Endometrium (tissue), 2 donors: Measurements from ENCODE around the gene SYNE4.

Experiments
- FAIRE-seq: peaks from 2 replicates; lab custom pipeline; 2012; peaks lifted over from hg19 to GRCh38; lab: Jason Lieb, UNC
- donor health status: control.
- donor health status: control.

Gene SYNE4

GRCh38 chr19:36025541-36025940 is 16.9 kb upstream of the SYNE4 start:
- no peak for FAIRE-seq

- no peak for FAIRE-seq
Observed at GRCh38 chr19:36023432-36023831, 14.8 kb upstream of the SYNE4 start.

- no peak for FAIRE-seq
Observed at GRCh38 chr19:36019061-36019670, 10.6 kb upstream of the SYNE4 start.

GRCh38 chr19:36014012-36014924 is 5.7 kb upstream of the SYNE4 start, which contains the start of gene ALKBH6:
ALKBH6 (minus strand) TSS chr19:36014213; CDS start chr19:36013397, 816 bp downstream.
- peak; percentile 100 for FAIRE-seq

GRCh38 chr19:36013280-36014011 is 4.8 kb upstream of the SYNE4 start:
- FAIRE-seq, result no peak

- FAIRE-seq, result no peak
Observed at GRCh38 chr19:36010402-36010801, 1.8 kb upstream of the SYNE4 start.

GRCh38 chr19:36009633-36010379 is 1.2 kb upstream of the SYNE4 start:
- FAIRE-seq, result no peak

GRCh38 chr19:36009220-36009619 is 607 bp upstream of the SYNE4 start:
- FAIRE-seq, result no peak

- no peak for FAIRE-seq
Observed at GRCh38 chr19:36006955-36007354, 1.7 kb downstream of the SYNE4 start.

- no peak for FAIRE-seq
Observed at GRCh38 chr19:36003284-36003683, 5.3 kb downstream of the SYNE4 start.

- FAIRE-seq, result no peak
Observed at GRCh38 chr19:36001605-36002004, 7.0 kb downstream of the SYNE4 start.

- FAIRE-seq, result no peak
Observed at GRCh38 chr19:35996777-35997176, 11.8 kb downstream of the SYNE4 start.

- peak; percentile 94 for FAIRE-seq
Observed at GRCh38 chr19:35995048-35995993, 13.3 kb downstream of the SYNE4 start, which contains the start of gene SDHAF1. SDHAF1 (plus strand) TSS chr19:35995188; CDS start chr19:35995275, 87 bp downstream.

- FAIRE-seq, result no peak
Observed at GRCh38 chr19:35993923-35994598, 14.6 kb downstream of the SYNE4 start.

GRCh38 chr19:35992907-35993765 is 15.5 kb downstream of the SYNE4 start:
- FAIRE-seq, result no peak

- no peak for FAIRE-seq
Observed at GRCh38 chr19:35991731-35992450, 16.7 kb downstream of the SYNE4 start.

GRCh38 chr19:35990771-35991730 is 17.6 kb downstream of the SYNE4 start:
- FAIRE-seq, result no peak
